K562 (cell line): ENCODE results near the gene URGCP. TPM values are rescaled to one million over a fixed set of nuclear protein-coding genes. Genes with fewer than 3 reads are reported as not detected.

ENCODE experiments used
- HNRNPLL ChIP-seq: fragments of 200-400 bp; formaldehyde crosslinking; IDR thresholded peaks from 2 replicates; pipeline ENCODE4 v1.6.1; 2017; ENCODE audit warnings: low read length, low read depth, mild to moderate bottlenecking; ENCODE audit not compliant: poor library complexity, severe bottlenecking
- HSF4 ChIP-seq: fragments of 250-450 bp; sonication (Bioruptor Pico); IDR thresholded peaks from 2 replicates; pipeline ENCODE4 v2.1.2; 2022; ENCODE audit warnings: mild to moderate bottlenecking, moderate library complexity, borderline replicate concordance
- ZNF174 ChIP-seq: fragments of 250-450 bp; sonication (Bioruptor Pico); IDR thresholded peaks from 2 replicates; pipeline ENCODE4 v1.4.0; 2020; ENCODE audit warnings: mild to moderate bottlenecking
- polyA plus RNA-seq, 8 experiments: library from polyadenylated mRNA; depleted of rRNA in 4 of 8; stranded (reverse) in 5 of 8; unstranded in 3 of 8; fragments of >200 nt; fragmentation: Nextera tagmentation in 2 of 8; fragmentation: Illumina TruSeq in 1 of 8; extraction: Ambion mirVana in 2 of 8; extraction: Trizol in 1 of 8; gene quantifications; 2 replicates each; pipeline versions ENCODE4 v1.2.1 to v1.2.3, GENCODE V29; 2011 to 2014; ENCODE audit warnings: inconsistent platforms in 1 of 8, missing spikeins in 1 of 8
- total RNA-seq, 7 experiments: library from RNA; depleted of rRNA in 6 of 7; stranded (reverse); fragments of >200 nt in 6 of 7; fragmentation: Illumina TruSeq in 2 of 7; extraction: Trizol in 2 of 7; gene quantifications; 2 replicates each; pipeline versions ENCODE4 v1.2.1 to v1.2.3, GENCODE V29; 2011 to 2021; ENCODE audit warnings: low replicate concordance in 1 of 7
- TF ChIP-seq, protein P1 (sequence below): sonication (generic); formaldehyde crosslinking; IDR thresholded peaks from 2 replicates; pipeline ENCODE4 v1.8.1; 2023; ENCODE audit warnings: mild to moderate bottlenecking, missing genetic modification reagents
- TF ChIP-seq, protein P2 (sequence below): fragments of 250-450 bp; sonication (Bioruptor Pico); IDR thresholded peaks from 2 replicates; pipeline ENCODE4 v1.8.0; 2021; ENCODE audit warnings: borderline replicate concordance, mild to moderate bottlenecking, moderate library complexity; ENCODE audit not compliant: poor library complexity, severe bottlenecking
- TF ChIP-seq, protein P3 (sequence below): fragments of 250-450 bp; sonication (Bioruptor Pico); IDR thresholded peaks from 2 replicates; pipeline ENCODE4 v1.5.1; 2021; ENCODE audit warnings: mild to moderate bottlenecking
- TF ChIP-seq, protein P4 (sequence below): fragments of 250-450 bp; sonication (Bioruptor Pico); IDR thresholded peaks from 2 replicates; pipeline ENCODE4 v1.8.0; 2022; ENCODE audit warnings: inconsistent platforms, mild to moderate bottlenecking, moderate library complexity, borderline replicate concordance
- TF ChIP-seq, protein P5 (sequence below): fragments of 450-650 bp; IDR thresholded peaks from 2 replicates; pipeline ENCODE4 v1.6.1; 2016; ENCODE audit warnings: low read depth
- TF ChIP-seq, protein P6 (sequence below): fragments of 250-450 bp; sonication (Bioruptor Pico); IDR thresholded peaks from 2 replicates; pipeline ENCODE4 v1.8.0; 2022; ENCODE audit warnings: moderate library complexity, mild to moderate bottlenecking, inconsistent platforms

Gene URGCP
- total and polyA plus RNA-seq, 9 of the 15 experiments (the other 6 are each of a cell fraction or from before 2014, with no cell fraction given), result 1.7 to 25.8 (median 12.5) TPM

DNA sequence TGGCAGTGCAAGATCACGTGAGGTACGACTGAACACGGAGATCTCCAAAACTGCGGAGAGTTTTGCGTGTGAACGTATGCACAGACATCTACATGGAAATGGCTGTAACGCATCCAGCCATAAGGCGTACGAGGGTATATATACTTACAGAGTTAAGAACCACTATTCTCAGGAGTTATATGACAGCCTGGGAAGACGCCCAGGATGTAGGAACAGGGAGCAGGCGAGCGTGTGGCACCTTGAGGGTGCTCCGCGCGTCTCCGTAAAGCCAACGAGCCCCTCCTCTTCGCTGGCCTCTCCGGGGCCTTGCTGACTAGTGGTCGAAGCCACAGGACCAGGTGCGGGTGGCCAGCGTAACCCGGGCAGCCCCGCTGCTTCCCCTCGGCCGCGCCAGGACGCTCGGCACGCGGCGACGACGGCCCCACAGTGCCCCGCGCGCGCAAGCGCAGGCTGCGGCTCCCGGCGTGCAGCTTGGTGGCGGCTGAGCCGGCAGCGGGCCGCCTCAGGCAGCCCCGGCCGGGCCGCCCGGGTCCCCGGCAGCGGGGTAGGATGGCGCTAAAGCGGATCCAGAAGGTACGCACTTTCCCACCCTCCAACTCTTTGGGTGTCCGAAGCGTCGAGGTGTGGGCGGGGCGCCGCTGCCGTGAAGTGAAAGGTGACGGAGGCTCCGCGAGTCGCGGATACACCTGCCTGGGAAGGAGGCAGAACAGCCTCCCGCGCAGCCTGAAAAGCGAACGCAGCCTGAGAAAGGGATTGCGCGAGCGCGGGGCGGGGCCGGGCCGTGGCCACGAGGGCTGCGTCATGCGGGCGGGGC lies 19.8 kb upstream of the URGCP start, which contains the start of gene UBE2D4 (continued):
- TF ChIP-seq, protein P1, sequence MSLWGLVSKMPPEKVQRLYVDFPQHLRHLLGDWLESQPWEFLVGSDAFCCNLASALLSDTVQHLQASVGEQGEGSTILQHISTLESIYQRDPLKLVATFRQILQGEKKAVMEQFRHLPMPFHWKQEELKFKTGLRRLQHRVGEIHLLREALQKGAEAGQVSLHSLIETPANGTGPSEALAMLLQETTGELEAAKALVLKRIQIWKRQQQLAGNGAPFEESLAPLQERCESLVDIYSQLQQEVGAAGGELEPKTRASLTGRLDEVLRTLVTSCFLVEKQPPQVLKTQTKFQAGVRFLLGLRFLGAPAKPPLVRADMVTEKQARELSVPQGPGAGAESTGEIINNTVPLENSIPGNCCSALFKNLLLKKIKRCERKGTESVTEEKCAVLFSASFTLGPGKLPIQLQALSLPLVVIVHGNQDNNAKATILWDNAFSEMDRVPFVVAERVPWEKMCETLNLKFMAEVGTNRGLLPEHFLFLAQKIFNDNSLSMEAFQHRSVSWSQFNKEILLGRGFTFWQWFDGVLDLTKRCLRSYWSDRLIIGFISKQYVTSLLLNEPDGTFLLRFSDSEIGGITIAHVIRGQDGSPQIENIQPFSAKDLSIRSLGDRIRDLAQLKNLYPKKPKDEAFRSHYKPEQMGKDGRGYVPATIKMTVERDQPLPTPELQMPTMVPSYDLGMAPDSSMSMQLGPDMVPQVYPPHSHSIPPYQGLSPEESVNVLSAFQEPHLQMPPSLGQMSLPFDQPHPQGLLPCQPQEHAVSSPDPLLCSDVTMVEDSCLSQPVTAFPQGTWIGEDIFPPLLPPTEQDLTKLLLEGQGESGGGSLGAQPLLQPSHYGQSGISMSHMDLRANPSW (CRISPR knock-in tag), result no peak
- TF ChIP-seq, protein P2, sequence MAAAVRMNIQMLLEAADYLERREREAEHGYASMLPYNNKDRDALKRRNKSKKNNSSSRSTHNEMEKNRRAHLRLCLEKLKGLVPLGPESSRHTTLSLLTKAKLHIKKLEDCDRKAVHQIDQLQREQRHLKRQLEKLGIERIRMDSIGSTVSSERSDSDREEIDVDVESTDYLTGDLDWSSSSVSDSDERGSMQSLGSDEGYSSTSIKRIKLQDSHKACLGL (CRISPR knock-in tag), result no peak
- TF ChIP-seq, protein P3, sequence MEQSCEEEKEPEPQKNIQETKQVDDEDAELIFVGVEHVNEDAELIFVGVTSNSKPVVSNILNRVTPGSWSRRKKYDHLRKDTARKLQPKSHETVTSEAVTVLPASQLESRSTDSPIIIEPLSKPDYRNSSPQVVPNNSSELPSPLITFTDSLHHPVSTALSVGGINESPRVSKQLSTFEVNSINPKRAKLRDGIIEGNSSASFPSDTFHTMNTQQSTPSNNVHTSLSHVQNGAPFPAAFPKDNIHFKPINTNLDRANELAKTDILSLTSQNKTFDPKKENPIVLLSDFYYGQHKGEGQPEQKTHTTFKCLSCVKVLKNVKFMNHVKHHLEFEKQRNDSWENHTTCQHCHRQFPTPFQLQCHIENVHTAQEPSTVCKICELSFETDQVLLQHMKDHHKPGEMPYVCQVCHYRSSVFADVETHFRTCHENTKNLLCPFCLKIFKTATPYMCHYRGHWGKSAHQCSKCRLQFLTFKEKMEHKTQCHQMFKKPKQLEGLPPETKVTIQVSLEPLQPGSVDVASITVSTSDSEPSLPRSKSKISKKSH, result no peak
- no peak; the same call in 1 of the 2 replicates for TF ChIP-seq HSF4 (CRISPR knock-in tag)
- TF ChIP-seq, protein P4, sequence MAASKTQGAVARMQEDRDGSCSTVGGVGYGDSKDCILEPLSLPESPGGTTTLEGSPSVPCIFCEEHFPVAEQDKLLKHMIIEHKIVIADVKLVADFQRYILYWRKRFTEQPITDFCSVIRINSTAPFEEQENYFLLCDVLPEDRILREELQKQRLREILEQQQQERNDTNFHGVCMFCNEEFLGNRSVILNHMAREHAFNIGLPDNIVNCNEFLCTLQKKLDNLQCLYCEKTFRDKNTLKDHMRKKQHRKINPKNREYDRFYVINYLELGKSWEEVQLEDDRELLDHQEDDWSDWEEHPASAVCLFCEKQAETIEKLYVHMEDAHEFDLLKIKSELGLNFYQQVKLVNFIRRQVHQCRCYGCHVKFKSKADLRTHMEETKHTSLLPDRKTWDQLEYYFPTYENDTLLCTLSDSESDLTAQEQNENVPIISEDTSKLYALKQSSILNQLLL (CRISPR knock-in tag), result no peak
- TF ChIP-seq ZNF174 (CRISPR knock-in tag), result no peak
- TF ChIP-seq, protein P5, sequence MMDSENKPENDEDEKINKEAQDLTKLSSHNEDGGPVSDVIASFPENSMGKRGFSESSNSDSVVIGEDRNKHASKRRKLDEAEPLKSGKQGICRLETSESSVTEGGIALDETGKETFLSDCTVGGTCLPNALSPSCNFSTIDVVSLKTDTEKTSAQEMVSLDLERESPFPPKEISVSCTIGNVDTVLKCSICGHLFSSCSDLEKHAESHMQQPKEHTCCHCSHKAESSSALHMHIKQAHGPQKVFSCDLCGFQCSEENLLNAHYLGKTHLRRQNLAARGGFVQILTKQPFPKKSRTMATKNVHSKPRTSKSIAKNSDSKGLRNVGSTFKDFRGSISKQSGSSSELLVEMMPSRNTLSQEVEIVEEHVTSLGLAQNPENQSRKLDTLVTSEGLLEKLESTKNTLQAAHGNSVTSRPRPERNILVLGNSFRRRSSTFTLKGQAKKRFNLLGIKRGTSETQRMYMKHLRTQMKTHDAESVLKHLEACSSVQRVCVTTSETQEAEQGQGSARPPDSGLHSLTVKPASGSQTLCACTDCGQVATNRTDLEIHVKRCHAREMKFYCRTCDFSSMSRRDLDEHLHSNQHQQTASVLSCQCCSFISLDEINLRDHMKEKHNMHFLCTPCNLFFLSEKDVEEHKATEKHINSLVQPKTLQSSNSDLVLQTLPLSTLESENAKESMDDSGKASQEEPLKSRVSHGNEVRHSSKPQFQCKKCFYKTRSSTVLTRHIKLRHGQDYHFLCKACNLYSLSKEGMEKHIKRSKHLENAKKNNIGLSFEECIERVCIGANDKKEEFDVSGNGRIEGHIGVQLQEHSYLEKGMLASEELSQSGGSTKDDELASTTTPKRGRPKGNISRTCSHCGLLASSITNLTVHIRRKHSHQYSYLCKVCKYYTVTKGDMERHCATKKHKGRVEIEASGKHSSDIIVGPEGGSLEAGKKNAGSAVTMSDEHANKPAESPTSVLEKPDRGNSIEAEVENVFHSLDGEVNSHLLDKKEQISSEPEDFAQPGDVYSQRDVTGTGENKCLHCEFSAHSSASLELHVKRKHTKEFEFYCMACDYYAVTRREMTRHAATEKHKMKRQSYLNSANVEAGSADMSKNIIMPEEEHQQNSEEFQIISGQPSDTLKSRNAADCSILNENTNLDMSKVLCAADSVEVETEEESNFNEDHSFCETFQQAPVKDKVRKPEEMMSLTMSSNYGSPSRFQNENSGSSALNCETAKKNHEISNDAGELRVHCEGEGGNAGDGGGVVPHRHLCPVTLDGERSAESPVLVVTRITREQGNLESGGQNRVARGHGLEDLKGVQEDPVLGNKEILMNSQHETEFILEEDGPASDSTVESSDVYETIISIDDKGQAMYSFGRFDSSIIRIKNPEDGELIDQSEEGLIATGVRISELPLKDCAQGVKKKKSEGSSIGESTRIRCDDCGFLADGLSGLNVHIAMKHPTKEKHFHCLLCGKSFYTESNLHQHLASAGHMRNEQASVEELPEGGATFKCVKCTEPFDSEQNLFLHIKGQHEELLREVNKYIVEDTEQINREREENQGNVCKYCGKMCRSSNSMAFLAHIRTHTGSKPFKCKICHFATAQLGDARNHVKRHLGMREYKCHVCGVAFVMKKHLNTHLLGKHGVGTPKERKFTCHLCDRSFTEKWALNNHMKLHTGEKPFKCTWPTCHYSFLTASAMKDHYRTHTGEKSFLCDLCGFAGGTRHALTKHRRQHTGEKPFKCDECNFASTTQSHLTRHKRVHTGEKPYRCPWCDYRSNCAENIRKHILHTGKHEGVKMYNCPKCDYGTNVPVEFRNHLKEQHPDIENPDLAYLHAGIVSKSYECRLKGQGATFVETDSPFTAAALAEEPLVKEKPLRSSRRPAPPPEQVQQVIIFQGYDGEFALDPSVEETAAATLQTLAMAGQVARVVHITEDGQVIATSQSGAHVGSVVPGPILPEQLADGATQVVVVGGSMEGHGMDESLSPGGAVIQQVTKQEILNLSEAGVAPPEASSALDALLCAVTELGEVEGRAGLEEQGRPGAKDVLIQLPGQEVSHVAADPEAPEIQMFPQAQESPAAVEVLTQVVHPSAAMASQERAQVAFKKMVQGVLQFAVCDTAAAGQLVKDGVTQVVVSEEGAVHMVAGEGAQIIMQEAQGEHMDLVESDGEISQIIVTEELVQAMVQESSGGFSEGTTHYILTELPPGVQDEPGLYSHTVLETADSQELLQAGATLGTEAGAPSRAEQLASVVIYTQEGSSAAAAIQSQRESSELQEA, result no peak
- peak; percentile 85 for TF ChIP-seq HNRNPLL
- TF ChIP-seq, protein P6, sequence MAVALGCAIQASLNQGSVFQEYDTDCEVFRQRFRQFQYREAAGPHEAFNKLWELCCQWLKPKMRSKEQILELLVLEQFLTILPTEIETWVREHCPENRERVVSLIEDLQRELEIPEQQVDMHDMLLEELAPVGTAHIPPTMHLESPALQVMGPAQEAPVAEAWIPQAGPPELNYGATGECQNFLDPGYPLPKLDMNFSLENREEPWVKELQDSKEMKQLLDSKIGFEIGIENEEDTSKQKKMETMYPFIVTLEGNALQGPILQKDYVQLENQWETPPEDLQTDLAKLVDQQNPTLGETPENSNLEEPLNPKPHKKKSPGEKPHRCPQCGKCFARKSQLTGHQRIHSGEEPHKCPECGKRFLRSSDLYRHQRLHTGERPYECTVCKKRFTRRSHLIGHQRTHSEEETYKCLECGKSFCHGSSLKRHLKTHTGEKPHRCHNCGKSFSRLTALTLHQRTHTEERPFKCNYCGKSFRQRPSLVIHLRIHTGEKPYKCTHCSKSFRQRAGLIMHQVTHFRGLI (CRISPR knock-in tag), result peak; percentile 18; the same call in 1 of the 2 replicates
